CD4-positive, alpha-beta T cell treated with Interleukin-4 for 4 hours (primary cell): Measurements from ENCODE around the gene ZNF563.
"Not testable (repeated sequence)": the region's sequence is repeated elsewhere in the genome, so short reads cannot be mapped to it uniquely, and the experiment has no call there.

ENCODE experiments used
- DNase-seq: peaks from one replicate; pipeline ENCODE4 v3.0.0-alpha.2; 2020

Gene ZNF563

DNA sequence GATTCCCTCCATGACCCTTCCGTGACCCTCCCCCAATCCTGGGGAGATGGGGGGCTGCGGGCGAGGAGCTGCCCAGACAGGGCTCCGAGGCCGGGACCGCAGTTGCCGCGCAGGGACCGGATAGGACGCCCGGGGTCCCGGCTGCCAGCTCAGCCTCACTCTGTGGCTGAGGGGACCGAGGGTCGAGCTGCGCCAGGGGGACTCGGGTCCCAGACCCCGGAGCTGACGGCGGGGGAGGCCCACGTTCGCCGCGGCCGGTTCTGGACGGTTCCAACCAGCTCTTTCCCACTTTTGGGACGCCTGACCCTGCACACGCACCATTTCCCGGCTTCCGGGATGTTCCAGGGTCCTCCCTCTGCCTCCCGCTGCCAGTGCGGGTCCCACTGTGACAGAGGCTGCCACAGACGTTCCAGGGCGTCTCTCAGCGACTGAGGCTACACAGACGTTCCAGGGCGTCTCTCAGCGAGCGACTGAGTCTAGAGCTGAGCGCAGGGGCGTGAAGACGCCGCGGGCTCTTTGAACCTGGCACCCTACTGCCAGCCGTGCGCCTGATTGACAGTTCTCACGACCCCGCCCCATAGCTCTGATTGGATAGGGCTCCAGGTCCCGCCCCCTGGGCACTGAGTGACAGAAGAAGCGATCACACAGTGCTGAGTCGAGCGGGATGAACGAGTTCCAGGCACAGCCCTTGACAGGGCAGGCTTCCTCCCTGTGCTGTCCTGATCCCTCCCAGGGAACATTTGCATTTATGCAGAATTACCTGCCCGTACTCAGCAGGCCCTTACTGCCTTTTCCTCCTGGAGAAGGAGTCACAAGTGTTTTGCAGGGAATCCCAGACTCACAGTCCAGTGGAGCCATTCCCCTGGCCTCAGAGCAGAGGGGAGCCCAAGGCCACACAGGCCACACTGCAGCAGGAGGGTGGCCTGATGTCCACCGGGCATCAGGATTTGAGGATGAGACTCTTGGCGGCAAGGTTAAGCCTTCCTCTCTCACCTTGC, at the start of gene ZNF563:
ZNF563 (minus strand) TSS at position 472 of the 998 bp plus-strand sequence; CDS start at position 321, 151 bp downstream.
- peak; percentile 97 for DNase-seq

GRCh38 chr19:12380444-12380737, 47.0 kb upstream of the ZNF563 start:
- DNase-seq: no peak

- no peak for DNase-seq
These were observed 46.5 kb upstream of the ZNF563 start for GRCh38 chr19:12379732-12380443.

- DNase-seq: no peak
These were observed 40.6 kb upstream of the ZNF563 start for GRCh38 chr19:12374026-12374425.

GRCh38 chr19:12365236-12366162, 32.1 kb upstream of the ZNF563 start, which contains the start of gene ZNF442:
Gene ZNF442 (minus strand): TSS chr19:12365683. CDS start chr19:12363631, 2,052 bp downstream.
- DNase-seq: peak; percentile 84

- no peak for DNase-seq
These were observed 31.2 kb upstream of the ZNF563 start for GRCh38 chr19:12364391-12365235.

- not testable (repeated sequence) for DNase-seq
These were observed 28.8 kb upstream of the ZNF563 start for GRCh38 chr19:12362236-12362635.

GRCh38 chr19:12353375-12353774, 19.9 kb upstream of the ZNF563 start:
- no peak for DNase-seq

GRCh38 chr19:12350890-12351197, 17.4 kb upstream of the ZNF563 start:
- DNase-seq: no peak

DNA sequence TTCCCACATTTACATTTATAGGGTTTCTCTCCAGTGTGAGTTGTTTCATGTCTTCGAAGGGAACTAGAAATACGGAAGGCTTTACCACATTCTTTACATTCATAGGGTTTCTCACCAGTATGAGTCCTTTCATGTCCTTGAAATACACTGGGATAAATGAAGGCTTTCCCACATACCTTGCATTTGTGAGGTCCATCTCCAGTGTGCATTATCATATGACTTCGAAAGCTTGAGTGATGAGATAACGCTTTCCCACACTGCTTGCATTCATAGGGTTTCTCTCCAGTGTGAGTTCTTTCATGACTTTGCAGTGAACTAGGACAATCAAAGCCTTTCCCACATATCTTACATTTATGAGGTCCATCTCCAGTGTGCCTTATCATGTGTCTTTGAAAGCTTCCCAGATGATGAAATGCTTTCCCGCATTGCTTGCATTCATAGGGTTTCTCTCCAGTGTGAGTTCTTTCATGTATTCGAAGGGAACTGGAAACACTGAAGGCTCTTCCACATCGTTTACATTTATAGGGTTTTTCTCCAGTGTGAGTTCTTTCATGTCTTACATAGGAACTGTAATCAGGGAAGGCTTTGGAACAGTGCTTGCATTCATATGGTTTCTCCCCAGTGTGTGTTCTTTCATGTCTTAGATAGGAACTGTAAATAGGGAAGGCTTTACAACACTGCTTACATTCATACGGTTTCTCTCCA, 16.9 kb upstream of the ZNF563 start:
- no peak for DNase-seq

DNA sequence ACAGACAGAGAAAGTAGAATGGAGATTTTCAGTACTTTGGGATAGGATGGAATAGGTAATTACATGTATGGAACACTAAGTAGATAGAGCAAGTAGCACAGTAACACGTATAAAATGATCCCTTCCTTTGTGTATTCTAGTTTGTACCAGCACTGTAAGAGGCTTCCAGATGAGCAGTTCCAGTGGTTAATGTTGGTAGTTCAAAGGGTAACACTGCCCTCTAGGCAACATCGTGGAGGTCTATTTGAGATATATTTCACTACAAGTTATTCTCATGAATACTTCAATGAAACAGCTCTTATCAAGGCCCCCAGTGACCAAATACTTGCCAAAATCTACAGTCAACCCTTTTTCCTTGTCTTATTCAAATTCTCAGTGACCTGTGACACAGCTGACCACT, 13.5 kb upstream of the ZNF563 start:
- peak; percentile 56 for DNase-seq

DNA sequence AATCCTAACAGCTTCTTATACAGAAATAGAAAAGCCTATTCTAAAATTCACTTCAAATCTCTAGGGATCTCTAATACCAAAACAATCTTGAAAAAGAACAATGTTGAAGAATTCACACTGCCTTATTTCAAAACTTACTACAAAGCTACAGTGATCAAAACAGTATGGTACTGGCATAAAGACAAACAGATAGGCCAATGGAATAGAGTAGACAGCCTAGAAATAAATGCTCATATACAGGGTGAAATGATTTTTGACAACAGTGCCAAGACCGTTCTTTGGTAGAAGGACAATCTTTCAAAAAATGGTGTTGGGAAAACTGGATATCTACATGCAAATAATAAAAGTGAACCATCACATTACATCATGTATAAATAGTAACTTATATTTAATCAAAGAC, 11.8 kb upstream of the ZNF563 start:
- DNase-seq: no peak

- DNase-seq: peak; percentile 62
These were observed 2.1 kb downstream of the ZNF563 start for GRCh38 chr19:12331211-12331941.

GRCh38 chr19:12330340-12330739, 3.1 kb downstream of the ZNF563 start:
- DNase-seq: no peak

DNA sequence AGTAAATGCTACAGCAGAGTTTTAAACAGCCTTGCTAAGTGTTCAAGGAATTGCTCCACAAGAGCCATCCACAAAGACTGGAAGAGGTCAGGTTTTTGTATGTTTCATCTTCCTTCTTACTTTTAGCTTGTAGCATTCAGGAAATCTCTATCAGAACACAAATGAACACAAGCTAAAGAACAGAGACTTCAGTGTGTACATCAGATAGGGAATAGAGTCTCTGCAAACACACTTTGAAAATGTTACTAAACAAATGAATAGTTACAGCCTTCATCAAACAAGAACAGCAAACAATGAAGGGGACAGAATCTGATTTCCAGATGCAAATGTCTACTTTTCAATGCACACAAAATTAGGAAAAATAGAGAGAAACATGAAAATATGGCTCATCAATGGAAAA, 7.7 kb downstream of the ZNF563 start:
- no peak for DNase-seq

DNA sequence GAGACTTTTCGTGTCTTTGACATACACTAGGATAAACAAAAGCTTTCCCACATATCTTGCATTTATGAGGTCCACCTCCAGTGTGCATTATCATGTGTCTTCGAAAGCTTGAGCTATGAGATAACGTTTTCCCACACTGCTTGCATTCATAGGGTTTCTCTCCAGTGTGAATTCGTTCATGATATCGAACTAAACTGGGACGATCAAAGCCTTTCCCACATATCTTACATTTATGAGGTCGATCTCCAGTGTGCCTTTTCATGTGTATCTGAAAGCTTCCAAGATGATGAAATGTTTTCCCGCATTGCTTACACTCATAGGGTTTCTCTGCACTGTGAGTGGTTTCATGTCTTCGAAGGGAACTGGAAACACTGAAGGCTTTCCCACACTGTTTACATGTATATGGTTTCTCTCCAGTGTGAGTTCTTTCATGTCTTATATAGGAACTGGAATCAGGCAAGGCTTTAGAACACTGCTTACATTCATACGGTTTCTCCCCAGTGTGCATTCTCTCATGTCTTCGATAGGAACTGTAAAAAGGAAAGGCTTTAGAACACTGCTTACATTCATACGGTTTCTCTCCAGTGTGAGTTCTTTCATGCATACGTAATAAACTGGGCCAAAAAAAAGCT, 14.5 kb downstream of the ZNF563 start:
- no peak for DNase-seq

DNA sequence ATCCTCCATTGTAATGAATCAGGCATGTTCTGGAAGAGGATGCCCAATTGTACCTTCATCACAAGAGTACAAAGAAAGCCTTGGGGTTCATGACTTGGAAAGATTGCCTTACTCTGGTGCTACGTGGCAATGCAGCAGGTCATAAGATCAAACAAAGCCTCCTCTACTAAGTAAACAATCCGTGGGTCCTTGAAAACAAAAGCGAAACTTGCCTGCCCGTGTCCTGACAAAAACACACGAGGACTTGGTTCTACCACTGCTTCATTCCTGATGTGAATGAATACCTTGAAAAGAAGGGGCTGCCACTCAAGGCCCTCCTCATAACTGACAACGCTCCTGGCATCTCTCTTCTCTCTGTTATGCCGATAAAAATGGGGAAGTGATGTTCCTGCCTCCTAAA, 18.9 kb downstream of the ZNF563 start:
- DNase-seq: no peak

GRCh38 chr19:12308891-12309290, 24.5 kb downstream of the ZNF563 start:
- not testable (repeated sequence) for DNase-seq

GRCh38 chr19:12295191-12295590, 38.2 kb downstream of the ZNF563 start:
- no peak for DNase-seq
